Lower leg skin (tissue), 4 donors: Measurements from ENCODE around the gene ACOXL. TPM values are rescaled to one million over a fixed set of nuclear protein-coding genes. Genes with fewer than 3 reads are reported as not detected.
A peak's percentile ranks its signal among the peaks of the same experiment; 100 is the strongest.

Experiments used
- DNase-seq, 2 donors: peaks; one replicate each; pipeline ENCODE4 v3.0.0-alpha.2; 2019; ENCODE audit warnings: low spot score in 2 of 2
- H3K4me3 ChIP-seq: fragments of 200-600 bp; sonication (generic); 2 replicates; pipeline ENCODE4 v1.5.1; 2017; ENCODE audit warnings: mild to moderate bottlenecking, low read depth; ENCODE audit not compliant: poor library complexity, severe bottlenecking
- POLR2A ChIP-seq, 2 donors: fragments of 450-650 bp; IDR thresholded peaks; one replicate each; pipeline ENCODE4 v1.6.1; 2016 to 2017; ENCODE audit warnings: antibody characterized with exemption in 2 of 2, mild to moderate bottlenecking in 1 of 2, moderate library complexity in 1 of 2
- WGBS, 2 donors: methylation state at CpG; one replicate each; pipeline ENCODE4 v1.1.5; 2018; 5-methylcytosine and 5-hydroxymethylcytosine counted together
- intact Hi-C: fragments of 100-400 bp; cut with DNase I; formaldehyde crosslinking; loops from one replicate; pipeline ENCODE4 v1.15.0; 2023; ENCODE audit warnings: low total_unique reads
- total RNA-seq, 4 donors: library from RNA; depleted of rRNA; stranded (reverse); fragments of >200 nt; gene quantifications; one replicate each; pipeline ENCODE4 v1.1.0, GENCODE V29; 2016
- TF ChIP-seq, protein P1 (sequence below), 3 donors: fragments of 450-650 bp; IDR thresholded peaks; one replicate each; pipeline ENCODE4 v1.5.1; 2016; ENCODE audit warnings: antibody characterized with exemption in 3 of 3, mild to moderate bottlenecking in 3 of 3, moderate library complexity in 2 of 3

ACOXL gene
- total RNA-seq, 4 donors from 2014 or later: not detected

DNA sequence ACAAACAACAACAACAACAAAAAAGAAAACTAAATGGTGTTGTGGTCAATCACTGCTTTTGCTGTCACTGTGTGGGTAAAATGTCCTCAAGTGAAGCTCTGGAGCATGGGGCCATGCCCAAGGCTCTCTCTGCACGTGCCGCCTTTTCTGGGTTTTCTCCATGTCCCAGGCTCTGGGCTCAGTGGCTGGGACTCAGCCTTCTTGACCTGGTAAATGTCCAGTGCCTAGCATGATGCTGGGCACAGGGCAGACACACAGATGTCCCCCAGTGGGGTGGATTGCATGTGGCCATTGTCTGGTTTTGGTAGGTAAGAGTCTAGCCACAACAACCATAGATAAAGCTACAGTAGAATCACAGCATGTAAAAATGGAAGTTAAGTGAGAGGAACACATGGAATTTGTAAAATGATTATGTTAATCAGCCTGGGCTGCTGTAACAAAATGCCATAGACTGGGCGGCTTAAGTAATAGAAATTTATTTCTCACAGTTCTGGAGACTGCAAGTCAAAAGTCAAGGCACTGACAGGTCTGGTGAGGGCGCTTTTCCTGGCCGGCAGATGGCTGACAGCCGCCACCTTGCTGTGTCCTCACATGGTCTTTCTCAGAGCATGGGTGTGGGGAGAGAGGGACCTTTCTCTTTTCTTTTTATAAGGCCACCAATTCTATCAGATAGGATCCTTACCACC is 174.4 kb downstream of the ACOXL start:
- H3K4me3 ChIP-seq: no peak overlapping the region
- intact Hi-C loops: no loop called here
- 86 to 88% methylated on average over 6 of the region's 6 CpGs for WGBS, 2 donors
- DNase-seq: peak in 1 of 2 donors; percentile 61
- TF ChIP-seq POLR2A (IDR thresholded peaks at IDR 0.05): no peak
- TF ChIP-seq, protein P1, sequence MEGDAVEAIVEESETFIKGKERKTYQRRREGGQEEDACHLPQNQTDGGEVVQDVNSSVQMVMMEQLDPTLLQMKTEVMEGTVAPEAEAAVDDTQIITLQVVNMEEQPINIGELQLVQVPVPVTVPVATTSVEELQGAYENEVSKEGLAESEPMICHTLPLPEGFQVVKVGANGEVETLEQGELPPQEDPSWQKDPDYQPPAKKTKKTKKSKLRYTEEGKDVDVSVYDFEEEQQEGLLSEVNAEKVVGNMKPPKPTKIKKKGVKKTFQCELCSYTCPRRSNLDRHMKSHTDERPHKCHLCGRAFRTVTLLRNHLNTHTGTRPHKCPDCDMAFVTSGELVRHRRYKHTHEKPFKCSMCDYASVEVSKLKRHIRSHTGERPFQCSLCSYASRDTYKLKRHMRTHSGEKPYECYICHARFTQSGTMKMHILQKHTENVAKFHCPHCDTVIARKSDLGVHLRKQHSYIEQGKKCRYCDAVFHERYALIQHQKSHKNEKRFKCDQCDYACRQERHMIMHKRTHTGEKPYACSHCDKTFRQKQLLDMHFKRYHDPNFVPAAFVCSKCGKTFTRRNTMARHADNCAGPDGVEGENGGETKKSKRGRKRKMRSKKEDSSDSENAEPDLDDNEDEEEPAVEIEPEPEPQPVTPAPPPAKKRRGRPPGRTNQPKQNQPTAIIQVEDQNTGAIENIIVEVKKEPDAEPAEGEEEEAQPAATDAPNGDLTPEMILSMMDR (IDR thresholded peaks at IDR 0.05): no peak

DNA sequence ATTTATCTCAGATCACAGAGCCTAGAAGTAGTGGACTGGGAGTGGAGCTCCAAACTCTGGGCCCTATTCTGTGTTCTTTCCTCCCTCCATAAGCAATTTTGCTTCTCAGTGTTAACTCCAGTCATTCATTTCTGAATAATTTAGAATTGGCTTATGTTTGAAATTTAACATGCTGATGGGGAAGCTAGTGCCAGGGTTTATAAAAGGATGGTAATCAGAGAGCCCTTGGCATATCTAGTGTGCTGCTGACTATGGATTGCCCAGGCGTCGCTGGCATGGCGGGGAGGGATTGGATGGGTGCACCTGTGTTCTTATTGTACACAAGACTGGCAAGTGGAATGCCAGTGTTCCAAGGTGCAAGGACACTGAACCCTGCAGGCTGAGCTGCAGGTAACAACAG is 177.1 kb downstream of the ACOXL start:
- WGBS, 2 donors: 89 to 97% methylated on average over 3 of the region's 3 CpGs
- peak in 1 of 2 donors; percentile 13 for DNase-seq
- H3K4me3 ChIP-seq: no peak overlapping the region
- intact Hi-C loops: no loop called here
- no peak for TF ChIP-seq POLR2A (IDR thresholded peaks at IDR 0.05)
- TF ChIP-seq, protein P1 (IDR thresholded peaks at IDR 0.05): no peak

DNA sequence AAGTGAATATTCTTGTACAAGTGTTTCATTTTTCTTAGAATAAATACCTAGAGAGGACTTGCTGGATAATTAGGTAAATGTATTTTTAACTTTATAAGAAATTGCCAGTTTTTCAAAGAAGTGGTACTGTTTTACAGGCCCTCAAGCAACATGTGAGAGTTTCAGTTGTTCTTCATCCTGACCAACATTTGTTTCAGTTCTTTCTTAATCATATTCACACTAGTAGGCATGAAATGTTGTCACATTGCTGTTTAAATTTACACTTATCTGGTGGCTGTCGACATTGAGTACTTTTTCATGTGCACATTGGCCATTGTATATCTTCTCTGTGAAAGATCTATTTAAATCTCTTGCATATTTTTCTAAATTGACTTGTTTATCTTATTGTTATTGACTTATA is 178.1 kb downstream of the ACOXL start:
- no peak for TF ChIP-seq POLR2A (IDR thresholded peaks at IDR 0.05)
- TF ChIP-seq, protein P1 (IDR thresholded peaks at IDR 0.05): no peak

DNA sequence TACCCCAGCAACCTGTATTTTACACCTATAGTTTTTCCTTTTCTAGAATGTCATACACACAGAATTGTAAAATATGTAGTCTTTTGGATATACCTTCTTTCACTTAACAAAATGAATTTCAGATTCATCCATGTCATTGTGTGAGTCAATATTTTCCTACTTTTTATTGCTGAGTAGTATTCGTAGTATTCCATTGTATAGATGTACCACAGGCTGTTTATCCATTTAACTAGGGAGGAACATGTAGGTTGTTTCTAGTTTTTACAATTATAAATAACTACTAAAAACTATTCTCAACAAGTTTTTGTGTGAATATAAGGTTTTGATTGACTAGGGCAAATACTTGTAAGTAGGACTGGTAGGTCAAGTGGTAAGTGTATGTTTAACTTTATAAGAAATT is 187.4 kb downstream of the ACOXL start:
- 96 to 98% methylated on average over 1 of the region's 1 CpG for whole genome bisulfite sequencing, 2 donors
- no peak overlapping the region for H3K4me3 ChIP-seq
- intact Hi-C loops: no loop called here
- TF ChIP-seq POLR2A (IDR thresholded peaks at IDR 0.05): no peak
- TF ChIP-seq, protein P1 (IDR thresholded peaks at IDR 0.05): no peak
- no peak for DNase-seq

More for the DNA sequence above, 178.1 kb downstream of the ACOXL start:
- no peak for DNase-seq
- WGBS, 2 donors: 70 to 71% methylated on average over 1 of the region's 1 CpG
- intact Hi-C loops: no loop called here
- no peak overlapping the region for H3K4me3 ChIP-seq

DNA sequence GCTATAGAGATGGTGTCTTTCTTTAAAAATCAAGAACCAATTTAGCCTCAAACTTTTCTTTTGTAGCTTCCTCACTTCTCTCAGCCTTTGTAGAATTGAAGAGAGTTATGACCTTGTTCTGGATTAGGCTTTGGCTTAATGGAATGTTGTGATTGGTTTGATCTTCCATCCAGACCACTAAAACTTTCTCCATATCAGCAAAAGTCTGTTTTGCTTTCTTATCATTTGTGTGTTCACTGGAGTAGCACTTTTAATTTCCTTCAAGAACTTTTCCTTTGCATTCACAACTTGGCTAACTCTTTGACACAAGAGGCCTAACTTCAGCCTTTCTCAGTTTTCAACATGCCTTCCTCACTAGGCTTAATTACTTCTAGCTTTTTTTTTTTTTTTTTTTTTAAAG is 193.1 kb downstream of the ACOXL start:
- intact Hi-C loops: no loop called here
- no peak overlapping the region for H3K4me3 ChIP-seq
- TF ChIP-seq, protein P1 (IDR thresholded peaks at IDR 0.05): no peak
- no peak for TF ChIP-seq POLR2A (IDR thresholded peaks at IDR 0.05)
- no peak for DNase-seq

DNA sequence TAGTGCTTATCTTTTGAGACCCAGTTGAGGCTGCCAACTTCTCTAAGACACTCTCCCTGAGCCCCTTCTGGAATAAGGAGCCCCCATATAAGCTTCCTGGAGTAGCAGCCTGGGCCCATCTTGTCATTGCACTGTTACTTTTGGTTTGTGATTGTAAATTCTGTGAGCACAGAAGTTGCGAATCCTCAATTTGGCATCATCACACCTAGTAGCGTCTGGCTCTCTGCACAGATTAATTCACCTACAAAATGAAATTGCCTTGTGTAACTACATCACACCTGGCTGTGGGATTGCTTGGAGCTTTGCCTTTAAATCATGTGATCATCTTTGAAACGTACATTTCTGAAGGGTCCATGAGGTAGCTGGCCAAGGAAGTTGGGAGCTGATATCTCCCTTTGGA is 195.2 kb downstream of the ACOXL start:
- no peak for TF ChIP-seq POLR2A (IDR thresholded peaks at IDR 0.05)
- TF ChIP-seq, protein P1 (IDR thresholded peaks at IDR 0.05): no peak
- WGBS, 2 donors: 81 to 87% methylated on average over 3 of the region's 3 CpGs
- no peak overlapping the region for H3K4me3 ChIP-seq
- intact Hi-C loops: no loop called here
- DNase-seq: no peak
